Trophoblast cell (in vitro differentiated cells and primary cell): ENCODE data around the gene THRB.

Experiments used
- DNase-seq, 2 donors: peaks; one replicate each; pipeline ENCODE4 v3.0.0-alpha.2; 2016
- H2AFZ ChIP-seq: 2 replicates; pipeline ENCODE4 v1.6.1; 2013; ENCODE audit warnings: low read length, moderate library complexity, mild to moderate bottlenecking; ENCODE audit not compliant: insufficient read depth, poor library complexity
- H2AK5ac ChIP-seq: 2 replicates; pipeline ENCODE4 v1.6.1; 2013; ENCODE audit warnings: mild to moderate bottlenecking, low read length
- H2BK120ac ChIP-seq: 2 replicates; pipeline ENCODE4 v1.6.1; 2013; ENCODE audit warnings: low read length, mild to moderate bottlenecking, moderate library complexity; ENCODE audit not compliant: insufficient read depth, poor library complexity
- H2BK12ac ChIP-seq: 2 replicates; pipeline ENCODE4 v1.6.1; 2013; ENCODE audit warnings: mild to moderate bottlenecking, low read length, moderate library complexity
- H2BK5ac ChIP-seq: 2 replicates; pipeline ENCODE4 v1.6.1; 2013; ENCODE audit warnings: low read length, low read depth, moderate library complexity, mild to moderate bottlenecking; ENCODE audit not compliant: poor library complexity
- H3K14ac ChIP-seq: 2 replicates; pipeline ENCODE4 v1.6.1; 2013; ENCODE audit warnings: mild to moderate bottlenecking, low read length
- H3K18ac ChIP-seq: 2 replicates; pipeline ENCODE4 v1.6.1; 2013; ENCODE audit warnings: mild to moderate bottlenecking, low read length
- H3K23ac ChIP-seq: 2 replicates; pipeline ENCODE4 v1.6.1; 2013; ENCODE audit warnings: low read length
- H3K27ac ChIP-seq: 2 replicates; pipeline ENCODE4 v1.5.1; 2013; ENCODE audit warnings: low read depth, mild to moderate bottlenecking, inconsistent platforms, low read length, moderate library complexity
- H3K27me3 ChIP-seq: 2 replicates; pipeline ENCODE4 v1.6.1; 2013; ENCODE audit warnings: inconsistent platforms, mild to moderate bottlenecking, low read length, moderate library complexity; ENCODE audit not compliant: insufficient read depth
- H3K36me3 ChIP-seq, 2 experiments: 1 replicate in 1 of 2; 2 replicates in 1 of 2; pipeline ENCODE4 v1.6.1; 2013; ENCODE audit warnings: low read length in 2 of 2, mild to moderate bottlenecking in 2 of 2, moderate library complexity in 1 of 2; ENCODE audit not compliant: insufficient read depth in 2 of 2, control insufficient read depth in 1 of 2
- H3K4ac ChIP-seq: 2 replicates; pipeline ENCODE4 v1.6.1; 2013; ENCODE audit warnings: low read depth, mild to moderate bottlenecking, low read length, moderate library complexity
- H3K4me1 ChIP-seq, 2 experiments: 1 replicate in 1 of 2; 2 replicates in 1 of 2; pipeline ENCODE4 v1.6.1; 2013; ENCODE audit warnings: low read length in 2 of 2, mild to moderate bottlenecking in 2 of 2, moderate library complexity in 1 of 2; ENCODE audit not compliant: insufficient read depth in 2 of 2, control insufficient read depth in 1 of 2
- H3K4me2 ChIP-seq: 2 replicates; pipeline ENCODE4 v1.6.1; 2013; ENCODE audit warnings: inconsistent platforms, mild to moderate bottlenecking, low read length, moderate library complexity
- H3K4me3 ChIP-seq: 2 replicates; pipeline ENCODE4 v1.5.1; 2013; ENCODE audit warnings: mild to moderate bottlenecking, low read depth, low read length, inconsistent platforms
- H3K79me1 ChIP-seq: one replicate; pipeline ENCODE4 v1.6.1; 2013; ENCODE audit warnings: low read length
- H3K79me2 ChIP-seq: 2 replicates; pipeline ENCODE4 v1.6.1; 2013; ENCODE audit warnings: low read length, mild to moderate bottlenecking; ENCODE audit not compliant: control insufficient read depth, insufficient read depth, poor library complexity
- H3K9ac ChIP-seq: 2 replicates; pipeline ENCODE4 v1.6.1; 2013; ENCODE audit warnings: mild to moderate bottlenecking, low read length
- H3K9me3 ChIP-seq: 2 replicates; pipeline ENCODE4 v1.6.1; 2013; ENCODE audit warnings: low read depth, mild to moderate bottlenecking, control low read depth, inconsistent platforms, low read length; ENCODE audit not compliant: insufficient read depth
- H4K12ac ChIP-seq: 2 replicates; pipeline ENCODE4 v1.6.1; 2013; ENCODE audit warnings: low read depth, mild to moderate bottlenecking, low read length, moderate library complexity
- H4K8ac ChIP-seq: 2 replicates; pipeline ENCODE4 v1.6.1; 2013; ENCODE audit warnings: low read depth, mild to moderate bottlenecking, low read length, moderate library complexity
- H4K91ac ChIP-seq: one replicate; pipeline ENCODE4 v1.6.1; 2013; ENCODE audit warnings: low read depth, mild to moderate bottlenecking, low read length, moderate library complexity
- WGBS: extraction: QIAGEN DNeasy Blood & Tissue Kit; methylation state at CpG from one replicate; pipeline ENCODE4 v1.1.7; 2013; ENCODE audit warnings: missing lambda C conversion rate; ENCODE audit not compliant: insufficient read length, insufficient coverage; ENCODE audit errors: extremely low coverage; 5-methylcytosine and 5-hydroxymethylcytosine counted together

Gene THRB

GRCh38 chr3:24145481-24145880 lies 349.2 kb downstream of the THRB start:
- no peak overlapping the region for H3K4me3 ChIP-seq
- H3K9ac ChIP-seq, result no peak overlapping the region
- peaks cover 23% of the 10 kb centered on the region for H3K79me1 ChIP-seq
- H2BK5ac ChIP-seq, result no peak overlapping the region
- no peak overlapping the region for H4K8ac ChIP-seq
- DNase-seq, result peak in 1 of 2 donors; percentile 49
- H2BK120ac ChIP-seq, result no peak overlapping the region
- H3K9me3 ChIP-seq, result no peaks in the 10 kb centered on the region
- H4K91ac ChIP-seq, result no peak overlapping the region
- H3K79me2 ChIP-seq, result no peaks in the 10 kb centered on the region
- no peak overlapping the region for H2AFZ ChIP-seq
- no peak overlapping the region for H3K18ac ChIP-seq
- no peak overlapping the region for H3K14ac ChIP-seq
- no peak overlapping the region for H3K4ac ChIP-seq
- H3K36me3 ChIP-seq, result peaks cover 8 to 12% of the 10 kb centered on the region in 2 experiments
- H2AK5ac ChIP-seq, result no peak overlapping the region
- no peak overlapping the region for H4K12ac ChIP-seq
- no peaks in the 10 kb centered on the region for H3K27me3 ChIP-seq
- H3K4me1 ChIP-seq, result peaks cover 6 to 11% of the 10 kb centered on the region in 2 experiments
- H2BK12ac ChIP-seq, result no peak overlapping the region
- no peak overlapping the region for H3K27ac ChIP-seq
- H3K4me2 ChIP-seq, result no peak overlapping the region
- H3K23ac ChIP-seq, result no peak overlapping the region

GRCh38 chr3:24142127-24142526 lies 352.5 kb downstream of the THRB start:
- Histone ChIP-seq H3K4me2 (no peak overlapping the region), H3K27me3 (no peaks in the 10 kb centered on the region), H2BK12ac (no peak overlapping the region), H3K79me1 (peaks cover 13% of the 10 kb centered on the region), H3K18ac (no peak overlapping the region), H3K23ac (no peak overlapping the region), H3K36me3 (peaks cover 10 to 20% of the 10 kb centered on the region in 2 experiments), H3K4me3 (no peak overlapping the region), H3K9me3 (no peaks in the 10 kb centered on the region), H4K91ac (no peak overlapping the region), H3K4me1 (peaks cover 3 to 6% of the 10 kb centered on the region in 2 experiments), H3K14ac (no peak overlapping the region), H4K8ac (no peak overlapping the region), H2BK120ac (no peak overlapping the region), H3K4ac (no peak overlapping the region), H3K79me2 (no peaks in the 10 kb centered on the region), H3K9ac (no peak overlapping the region), H2AFZ (no peak overlapping the region), H2AK5ac (no peak overlapping the region), H2BK5ac (no peak overlapping the region), H4K12ac (no peak overlapping the region), H3K27ac (no peak overlapping the region)
- WGBS, result no CpG with 5 or more reads among the region's 1 CpG
- DNase-seq, result no peak

- peaks cover 3 to 6% of the 10 kb centered on the region in 2 experiments for H3K4me1 ChIP-seq
- no peak overlapping the region for H3K4me2 ChIP-seq
- no peak overlapping the region for H4K91ac ChIP-seq
- no peak overlapping the region for H3K14ac ChIP-seq
- H3K79me2 ChIP-seq, result no peaks in the 10 kb centered on the region
- peaks cover 13% of the 10 kb centered on the region for H3K79me1 ChIP-seq
- no peak overlapping the region for H2BK5ac ChIP-seq
- H2AFZ ChIP-seq, result no peak overlapping the region
- no peak overlapping the region for H3K18ac ChIP-seq
- no peaks in the 10 kb centered on the region for H3K9me3 ChIP-seq
- H2BK120ac ChIP-seq, result no peak overlapping the region
- H3K9ac ChIP-seq, result no peak overlapping the region
- no peak for DNase-seq
- no peak overlapping the region for H2AK5ac ChIP-seq
- no CpG with 5 or more reads among the region's 2 CpGs for WGBS
- no peak overlapping the region for H4K8ac ChIP-seq
- peaks cover 10 to 20% of the 10 kb centered on the region in 2 experiments for H3K36me3 ChIP-seq
- H3K23ac ChIP-seq, result no peak overlapping the region
- no peak overlapping the region for H3K4ac ChIP-seq
- H2BK12ac ChIP-seq, result no peak overlapping the region
- H4K12ac ChIP-seq, result no peak overlapping the region
- no peaks in the 10 kb centered on the region for H3K27me3 ChIP-seq
- H3K4me3 ChIP-seq, result no peak overlapping the region
- H3K27ac ChIP-seq, result no peak overlapping the region
Observed at GRCh38 chr3:24141548-24141947, 353.1 kb downstream of the THRB start.

- Histone ChIP-seq H2BK5ac (no peak overlapping the region), H3K14ac (no peak overlapping the region), H4K91ac (no peak overlapping the region), H3K9ac (no peak overlapping the region), H3K27me3 (no peaks in the 10 kb centered on the region), H3K79me2 (no peaks in the 10 kb centered on the region), H3K79me1 (peaks cover 7% of the 10 kb centered on the region), H4K8ac (no peak overlapping the region), H3K18ac (no peak overlapping the region), H3K9me3 (no peaks in the 10 kb centered on the region), H3K4ac (no peak overlapping the region), H2AK5ac (no peak overlapping the region), H2BK120ac (no peak overlapping the region), H3K23ac (no peak overlapping the region), H3K36me3 (peaks cover 10 to 24% of the 10 kb centered on the region in 2 experiments), H3K4me1 (no peaks in the 10 kb centered on the region), H4K12ac (no peak overlapping the region), H3K27ac (no peak overlapping the region), H3K4me3 (no peak overlapping the region), H2BK12ac (no peak overlapping the region), H2AFZ (no peak overlapping the region), H3K4me2 (no peak overlapping the region)
- no peak for DNase-seq
- no CpG with 5 or more reads among the region's 4 CpGs for WGBS
Observed at GRCh38 chr3:24139463-24140412, 354.9 kb downstream of the THRB start.
